ENCODE measurements around the gene MUC4.

DNA sequence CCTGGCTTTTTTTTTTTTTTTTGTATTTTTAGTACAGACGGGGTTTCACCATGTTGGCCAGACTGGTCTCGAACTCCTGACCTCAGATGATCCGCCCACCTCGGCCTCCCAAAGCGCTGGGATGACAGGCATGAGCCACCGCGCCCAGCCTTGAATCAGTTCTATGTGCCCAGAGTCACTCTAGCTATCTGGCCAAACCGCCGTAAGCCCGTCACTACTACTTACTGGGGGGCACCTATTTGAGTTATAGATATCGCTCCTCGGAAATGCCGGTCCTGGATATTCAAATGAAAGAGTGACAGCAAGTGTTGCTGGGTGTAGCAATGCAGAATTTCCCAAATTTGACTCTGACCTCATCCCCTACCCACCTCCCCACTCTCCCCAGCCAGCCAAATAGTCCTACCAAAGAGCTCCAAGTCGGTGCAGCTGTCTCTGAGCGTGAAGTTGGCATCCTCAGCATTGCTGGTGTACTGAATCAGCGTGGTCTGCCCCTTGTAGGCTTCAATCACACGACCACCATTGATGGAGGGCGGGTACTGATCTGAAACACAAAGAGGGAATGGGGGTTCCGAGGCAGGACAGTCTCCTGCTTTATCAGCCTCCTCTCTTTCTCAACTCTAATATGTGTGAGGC is 52.9 kb downstream of the MUC4 start:
- TF ChIP-seq EZH2 (IDR thresholded peaks at IDR 0.05) (no peak), CTCF (IDR thresholded peaks at IDR 0.05) (no peak), EZH2phosphoT487 (IDR thresholded peaks at IDR 0.05) (no peak)

Data from neural progenitor cell (in vitro differentiated cells).